GM12873 (cell line): Measurements from ENCODE around the gene EPB41.

ENCODE experiments used
- TF ChIP-seq, protein P1 (sequence below): IDR thresholded peaks from 2 replicates; pipeline ENCODE4 v1.5.1; 2012; ENCODE audit warnings: low read depth, mild to moderate bottlenecking, moderate library complexity, low read length, control low read depth; ENCODE audit not compliant: insufficient read depth; ENCODE audit errors: missing control alignments

Gene EPB41

DNA sequence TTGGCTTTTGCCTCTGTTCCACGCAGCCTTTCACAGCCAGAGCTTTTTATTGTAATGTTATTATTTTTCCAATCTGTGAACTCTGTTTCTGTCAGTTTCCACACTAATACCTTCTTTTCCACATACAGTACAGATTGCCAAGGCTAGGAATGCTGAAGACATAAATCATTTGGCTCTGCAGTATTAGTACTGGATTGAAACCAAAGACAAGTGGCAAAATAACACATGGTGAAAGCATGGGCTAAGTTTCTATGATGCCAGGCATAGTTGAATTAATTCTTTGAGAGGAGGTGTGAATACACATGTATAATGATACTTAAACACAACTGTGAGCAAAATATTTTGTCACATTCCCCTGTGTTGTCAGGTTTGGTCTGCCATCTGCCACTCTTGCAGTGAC is 135.8 kb downstream of the EPB41 start:
- TF ChIP-seq, protein P1, sequence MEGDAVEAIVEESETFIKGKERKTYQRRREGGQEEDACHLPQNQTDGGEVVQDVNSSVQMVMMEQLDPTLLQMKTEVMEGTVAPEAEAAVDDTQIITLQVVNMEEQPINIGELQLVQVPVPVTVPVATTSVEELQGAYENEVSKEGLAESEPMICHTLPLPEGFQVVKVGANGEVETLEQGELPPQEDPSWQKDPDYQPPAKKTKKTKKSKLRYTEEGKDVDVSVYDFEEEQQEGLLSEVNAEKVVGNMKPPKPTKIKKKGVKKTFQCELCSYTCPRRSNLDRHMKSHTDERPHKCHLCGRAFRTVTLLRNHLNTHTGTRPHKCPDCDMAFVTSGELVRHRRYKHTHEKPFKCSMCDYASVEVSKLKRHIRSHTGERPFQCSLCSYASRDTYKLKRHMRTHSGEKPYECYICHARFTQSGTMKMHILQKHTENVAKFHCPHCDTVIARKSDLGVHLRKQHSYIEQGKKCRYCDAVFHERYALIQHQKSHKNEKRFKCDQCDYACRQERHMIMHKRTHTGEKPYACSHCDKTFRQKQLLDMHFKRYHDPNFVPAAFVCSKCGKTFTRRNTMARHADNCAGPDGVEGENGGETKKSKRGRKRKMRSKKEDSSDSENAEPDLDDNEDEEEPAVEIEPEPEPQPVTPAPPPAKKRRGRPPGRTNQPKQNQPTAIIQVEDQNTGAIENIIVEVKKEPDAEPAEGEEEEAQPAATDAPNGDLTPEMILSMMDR, result no peak

DNA sequence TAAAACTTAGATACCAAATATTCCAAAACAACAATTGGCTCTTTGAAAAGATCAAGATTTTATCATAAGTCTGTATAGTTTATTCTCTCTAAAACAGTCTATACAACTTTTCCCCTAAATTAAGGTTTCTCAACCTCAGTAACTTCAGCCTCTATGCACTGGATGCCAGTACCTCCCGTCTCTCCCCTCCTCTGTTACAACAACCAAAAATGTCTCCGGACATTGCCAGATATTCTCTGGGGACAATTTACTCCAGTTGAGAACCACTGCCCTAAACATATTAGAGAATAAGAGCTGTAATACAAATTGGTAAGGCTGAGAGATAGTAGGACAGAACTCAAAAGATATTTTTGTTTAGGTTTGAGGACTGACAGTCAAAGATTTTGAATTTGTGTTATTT is 137.7 kb downstream of the EPB41 start:
- TF ChIP-seq, protein P1, result no peak

DNA sequence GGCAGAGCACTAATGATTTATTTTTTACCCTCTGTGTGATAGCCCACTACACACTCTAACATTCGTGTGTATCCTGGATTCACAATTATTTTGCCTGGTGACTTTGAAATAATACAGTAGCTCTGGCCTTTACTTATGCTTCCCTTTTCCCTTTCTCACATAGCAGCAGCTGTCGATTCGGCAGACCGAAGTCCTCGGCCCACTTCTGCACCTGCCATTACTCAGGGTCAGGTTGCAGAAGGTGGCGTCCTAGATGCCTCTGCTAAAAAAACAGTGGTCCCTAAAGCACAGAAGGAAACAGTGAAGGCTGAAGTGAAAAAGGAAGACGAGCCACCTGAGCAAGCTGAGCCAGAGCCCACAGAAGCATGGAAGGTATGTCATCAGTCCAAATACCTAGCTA is 138.6 kb downstream of the EPB41 start:
- TF ChIP-seq, protein P1, result no peak

DNA sequence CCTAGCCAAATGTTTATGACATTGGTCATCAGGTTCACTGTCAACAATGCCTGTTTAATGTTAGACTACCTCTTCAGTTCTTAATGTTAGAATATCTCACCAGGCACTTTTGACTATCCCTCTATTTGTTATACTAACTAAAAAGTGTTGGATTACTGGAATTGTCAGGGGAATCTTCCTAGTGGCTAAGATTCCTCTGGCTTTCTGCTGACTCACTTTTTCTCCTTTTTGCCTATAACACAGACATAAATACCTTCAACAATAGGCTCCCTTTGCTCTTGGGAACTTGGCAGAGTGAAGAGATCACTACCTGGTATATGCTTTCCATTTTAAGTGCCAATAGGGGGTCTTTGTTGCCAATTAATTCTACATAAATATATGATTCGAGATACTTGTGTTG is 140.8 kb downstream of the EPB41 start:
- TF ChIP-seq, protein P1, result no peak

DNA sequence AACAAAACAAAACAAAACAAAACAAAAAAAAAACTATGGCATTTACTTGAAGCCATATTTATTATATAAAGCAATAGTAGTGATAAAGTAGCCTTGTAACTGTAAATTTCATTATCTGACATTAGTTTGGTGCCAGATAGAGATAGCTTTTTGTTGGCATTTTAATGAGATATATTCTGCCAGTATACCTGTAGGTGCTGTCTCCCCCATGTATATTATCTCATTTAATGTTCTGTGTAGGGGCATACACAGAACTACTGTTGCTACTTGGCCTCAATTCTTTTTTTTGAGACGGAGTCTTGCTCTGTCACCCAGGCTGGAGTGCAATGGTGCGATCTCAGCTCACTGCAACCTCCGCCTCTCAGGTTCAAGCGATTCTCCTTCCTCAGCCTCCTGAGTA is 141.9 kb downstream of the EPB41 start:
- TF ChIP-seq, protein P1, result no peak

DNA sequence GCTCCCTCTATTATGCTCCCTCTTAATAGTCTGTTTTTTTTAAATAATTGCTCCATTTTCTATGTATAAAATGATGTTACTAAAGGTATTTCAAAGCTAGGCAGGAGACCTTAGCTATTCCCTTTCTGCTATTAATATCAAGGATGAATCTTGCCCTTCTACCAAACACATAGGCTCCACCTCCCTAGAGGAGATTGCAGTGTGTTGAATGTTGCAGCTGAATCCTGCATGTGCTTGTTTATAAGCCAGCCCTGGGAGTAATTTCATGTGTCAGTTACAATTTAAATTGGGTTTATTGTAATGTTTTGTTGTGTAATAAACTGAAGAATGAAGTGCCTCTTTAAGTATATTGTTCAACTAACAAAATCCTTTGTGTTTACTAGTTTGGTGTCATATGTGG is 143.3 kb downstream of the EPB41 start:
- TF ChIP-seq, protein P1, result no peak

DNA sequence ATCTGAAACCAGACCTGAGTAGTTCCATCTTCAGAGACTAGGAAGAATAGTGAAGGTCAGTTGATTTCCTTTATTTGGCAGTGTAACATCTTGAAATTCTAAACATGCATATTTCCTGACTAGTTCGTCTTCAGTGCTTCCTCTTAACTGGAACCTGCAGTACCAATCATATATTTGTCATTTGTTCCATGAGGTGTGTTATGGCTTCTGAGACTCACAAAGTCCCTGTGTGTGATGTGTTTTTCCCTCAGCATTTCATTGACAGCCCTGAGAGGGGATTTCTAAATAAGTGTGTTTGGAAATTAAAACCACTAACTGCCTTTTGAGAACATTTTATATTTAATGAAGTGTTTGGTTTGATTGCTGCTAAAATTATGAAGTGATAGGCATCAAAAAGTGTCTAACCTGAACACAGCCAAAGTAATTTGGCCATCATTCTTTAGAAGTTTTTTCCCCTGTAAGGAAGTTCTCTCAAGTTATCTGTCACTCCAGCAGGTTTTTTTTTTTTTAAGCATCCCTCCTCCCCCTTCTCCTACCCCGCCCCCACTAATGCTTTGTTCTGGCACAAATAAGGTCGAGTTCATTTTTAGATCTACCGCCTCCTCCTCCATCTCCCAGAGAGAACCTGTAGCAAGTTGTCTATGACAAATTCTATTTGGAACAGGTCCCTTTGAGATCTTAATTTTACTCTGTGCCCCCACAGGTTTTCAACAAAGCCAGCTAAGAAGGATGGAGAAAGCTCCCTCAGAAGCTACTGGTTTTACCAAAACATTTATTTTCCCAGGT is 148.0 kb downstream of the EPB41 start:
- TF ChIP-seq, protein P1, result no peak
